Sigmoid colon (tissue), 7 donors: ENCODE measurements around the gene BTBD9. TPM values are rescaled to one million over a fixed set of nuclear protein-coding genes. Genes with fewer than 3 reads are reported as not detected.

Experiments used
- DNase-seq: peaks from one replicate; pipeline ENCODE4 v3.0.0-alpha.2; 2019
- H3K27ac ChIP-seq, 4 donors: fragments of 200-600 bp; sonication (generic); one replicate each; pipeline ENCODE4 v1.5.1; 2016 to 2019; ENCODE audit warnings: mild to moderate bottlenecking in 1 of 4
- H3K27me3 ChIP-seq, 3 donors: fragments of 200-600 bp; sonication (generic); one replicate each; pipeline ENCODE4 v1.5.1; 2019; ENCODE audit warnings: mild to moderate bottlenecking in 1 of 3
- H3K36me3 ChIP-seq, 4 donors: fragments of 200-600 bp; sonication (generic); one replicate each; pipeline ENCODE4 v1.5.1; 2016 to 2019
- H3K4me1 ChIP-seq, 4 donors: fragments of 200-600 bp; sonication (generic); one replicate each; pipeline ENCODE4 v1.5.1; 2017 to 2019
- H3K4me3 ChIP-seq, 4 donors: fragments of 200-600 bp; sonication (generic); one replicate each; pipeline ENCODE4 v1.5.1; 2017 to 2019; ENCODE audit warnings: mild to moderate bottlenecking in 2 of 4, moderate library complexity in 1 of 4
- H3K9me3 ChIP-seq, 4 donors: fragments of 200-600 bp in 3 of 4; sonication (generic) in 3 of 4; one replicate each; pipeline versions ENCODE4 v1.5.1 to v1.6.1; 2013 to 2019
- CTCF ChIP-seq, 4 experiments: fragments of 450-650 bp in 3 of 4; fragments of 200-600 bp in 1 of 4; IDR thresholded peaks; one replicate each; pipeline ENCODE4 v1.5.1; 2016 to 2019; ENCODE audit warnings: antibody characterized with exemption in 4 of 4, mild to moderate bottlenecking in 3 of 4, moderate library complexity in 2 of 4
- EP300 ChIP-seq, 4 donors: sonication (generic); formaldehyde crosslinking; IDR thresholded peaks; one replicate each; pipeline ENCODE4 v1.6.1; 2017; ENCODE audit warnings: antibody characterized with exemption in 4 of 4
- POLR2A ChIP-seq, 2 donors: fragments of 450-650 bp; IDR thresholded peaks; one replicate each; pipeline ENCODE4 v1.6.1; 2016; ENCODE audit warnings: antibody characterized with exemption in 2 of 2, mild to moderate bottlenecking in 2 of 2, moderate library complexity in 2 of 2
- POLR2AphosphoS5 ChIP-seq, 4 donors: sonication (generic); formaldehyde crosslinking; IDR thresholded peaks; one replicate each; pipeline ENCODE4 v1.6.1; 2017; ENCODE audit warnings: antibody characterized with exemption in 4 of 4
- WGBS, 2 donors: extraction: QIAGEN DNeasy Blood & Tissue Kit; methylation state at CpG; one replicate each; pipeline ENCODE4 v1.1.7; 2013; 5-methylcytosine and 5-hydroxymethylcytosine counted together
- intact Hi-C: fragments of 100-400 bp; cut with DNase I; formaldehyde crosslinking; loops from one replicate; pipeline ENCODE4 v1.15.1; 2023
- polyA plus RNA-seq, 3 donors: library from polyadenylated mRNA; stranded (reverse); fragments of 200-250 nt; gene quantifications; one replicate each; pipeline ENCODE4 v1.2.3, GENCODE V29; 2013
- total RNA-seq, 4 donors: library from RNA; depleted of rRNA; stranded (reverse); fragments of >200 nt; gene quantifications; one replicate each; pipeline ENCODE4 v1.1.0, GENCODE V29; 2016
- donor health status: healthy with polysubstance abuse.
- donor health status: Bipolar disorder and iron deficiency.
- donor health status: healthy.

The BTBD9 gene
- total and polyA plus RNA-seq, 7 donors = 3.6 to 20.8 (median 10.5) TPM

DNA sequence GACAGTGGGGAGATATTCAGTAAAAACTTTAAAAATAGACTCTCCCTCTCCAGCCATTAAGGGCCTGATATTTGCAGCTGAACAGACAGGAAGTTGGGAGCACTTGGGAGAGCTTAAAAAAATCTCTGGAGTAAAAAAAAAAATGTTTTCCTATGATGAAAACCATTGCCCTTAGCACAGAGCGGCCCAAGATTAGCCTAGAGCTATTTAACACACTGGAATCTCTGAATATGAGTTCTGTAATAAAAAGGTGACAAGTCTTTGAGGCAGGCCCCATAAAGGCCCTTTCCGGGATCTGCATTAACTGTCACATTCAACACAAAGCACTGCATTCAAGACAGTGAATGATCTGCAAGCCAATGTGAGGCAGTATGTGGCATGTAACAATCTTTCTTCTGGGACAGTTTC, 426.5 kb downstream of the BTBD9 start:
- Histone ChIP-seq H3K4me1 (peaks cover 0 to 23% (median 22%) of the 10 kb centered on the region in 4 donors), H3K27ac (peak overlapping the region; percentile 44 to 70 (median 54))
- WGBS, 2 donors = 21 to 61% methylated on average over 2 of the region's 2 CpGs

DNA sequence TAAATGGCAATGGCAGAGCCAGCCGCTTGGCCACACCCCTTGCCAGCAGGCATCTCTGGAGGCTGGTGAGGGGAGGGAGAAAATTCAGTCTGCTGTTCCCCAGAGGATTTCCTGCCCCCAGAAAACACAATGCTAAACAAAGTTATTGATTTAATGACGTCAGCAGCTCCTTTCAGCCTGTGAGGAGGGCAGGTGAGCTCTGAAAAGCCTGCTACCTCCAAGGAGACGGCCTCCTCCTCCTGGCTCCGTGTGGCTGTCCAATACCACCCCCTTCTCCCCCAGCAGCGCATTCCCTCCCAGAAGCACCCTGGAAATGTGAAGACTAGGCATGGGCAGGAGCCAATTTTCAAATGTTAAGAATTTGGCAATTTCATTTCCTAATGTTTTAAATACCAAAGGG, 427.1 kb downstream of the BTBD9 start:
- H3K27me3 ChIP-seq = no peaks in the 10 kb centered on the region
- peaks cover 0 to 23% (median 22%) of the 10 kb centered on the region in 4 donors for H3K4me1 ChIP-seq
- H3K36me3 ChIP-seq = no peaks in the 10 kb centered on the region
- 36 to 70% methylated on average over 5 of the region's 5 CpGs for WGBS, 2 donors
- TF ChIP-seq POLR2A (IDR thresholded peaks at IDR 0.05) (no peak), CTCF (IDR thresholded peaks at IDR 0.05) (no peak), EP300 (IDR thresholded peaks at IDR 0.05) (no peak), POLR2AphosphoS5 (IDR thresholded peaks at IDR 0.05) (no peak)
- no peak overlapping the region for H3K4me3 ChIP-seq
- intact Hi-C loops = no loop called here
- peak overlapping the region; percentile 44 to 70 (median 54) for H3K27ac ChIP-seq
- DNase-seq = no peak
- H3K9me3 ChIP-seq = no peaks in the 10 kb centered on the region

More for the DNA sequence above, 426.5 kb downstream of the BTBD9 start:
- intact Hi-C loops = no loop called here
- Histone ChIP-seq H3K36me3 (no peaks in the 10 kb centered on the region), H3K9me3 (no peaks in the 10 kb centered on the region), H3K27me3 (no peaks in the 10 kb centered on the region), H3K4me3 (no peak overlapping the region)
- TF ChIP-seq EP300 (IDR thresholded peaks at IDR 0.05) (no peak), POLR2AphosphoS5 (IDR thresholded peaks at IDR 0.05) (no peak), CTCF (IDR thresholded peaks at IDR 0.05) (no peak)
- no peak for DNase-seq

- H3K27ac ChIP-seq = peak overlapping the region in 3 of 4 donors; percentile 44 to 70 (median 61)
- peaks cover 0 to 23% (median 22%) of the 10 kb centered on the region in 4 donors for H3K4me1 ChIP-seq
- no peak for DNase-seq
- no peaks in the 10 kb centered on the region for H3K9me3 ChIP-seq
- intact Hi-C loops = no loop called here
- H3K36me3 ChIP-seq = no peaks in the 10 kb centered on the region
- 96 to 99% methylated on average over 3 of the region's 3 CpGs for WGBS, 2 donors
- no peak for TF ChIP-seq EP300 (IDR thresholded peaks at IDR 0.05)
- no peak for TF ChIP-seq POLR2AphosphoS5 (IDR thresholded peaks at IDR 0.05)
- TF ChIP-seq CTCF (IDR thresholded peaks at IDR 0.05) = no peak
- TF ChIP-seq POLR2A (IDR thresholded peaks at IDR 0.05) = no peak
- no peaks in the 10 kb centered on the region for H3K27me3 ChIP-seq
- no peak overlapping the region for H3K4me3 ChIP-seq
These were observed 427.6 kb downstream of the BTBD9 start for GRCh38 chr6:38212116-38212515.

GRCh38 chr6:38209371-38210260, 430.1 kb downstream of the BTBD9 start:
- Histone ChIP-seq H3K9me3 (no peaks in the 10 kb centered on the region), H3K36me3 (no peaks in the 10 kb centered on the region), H3K4me3 (no peak overlapping the region), H3K27ac (no peak overlapping the region), H3K4me1 (peaks cover 0 to 23% (median 22%) of the 10 kb centered on the region in 4 donors), H3K27me3 (no peaks in the 10 kb centered on the region)
- 72 to 78% methylated on average over 18 of the region's 18 CpGs for WGBS, 2 donors
- DNase-seq = no peak
- no peak for TF ChIP-seq POLR2AphosphoS5 (IDR thresholded peaks at IDR 0.05)
- TF ChIP-seq CTCF (IDR thresholded peaks at IDR 0.05) = no peak
- no peak for TF ChIP-seq EP300 (IDR thresholded peaks at IDR 0.05)
- TF ChIP-seq POLR2A (IDR thresholded peaks at IDR 0.05) = no peak
- intact Hi-C loops = no loop called here
